SK-N-MC (cell line): ENCODE data around the gene GPC1.

Source experiments
- EZH2 ChIP-seq: fragments of 200-600 bp; sonication (generic); IDR thresholded peaks from one replicate; pipeline ENCODE4 v1.6.1; 2017; ENCODE audit warnings: antibody characterized with exemption
- FOXP2 ChIP-seq: optimal IDR thresholded peaks from 2 replicates; pipeline ENCODE3; 2011; ENCODE audit warnings: mild to moderate bottlenecking, moderate library complexity; ENCODE audit not compliant: insufficient read depth; ENCODE audit errors: extremely low read length, control extremely low read depth
- POLR2AphosphoS5 ChIP-seq: IDR thresholded peaks from 2 replicates; pipeline ENCODE4 v1.6.1; 2012; ENCODE audit warnings: mild to moderate bottlenecking, low read depth, low read length, borderline replicate concordance

GRCh38 chr2:240442891-240443715 is 7.6 kb downstream of the GPC1 start:
- TF ChIP-seq EZH2 (no peak), POLR2AphosphoS5 (no peak), FOXP2 (no peak)
